NCI-H446 (cell line): ENCODE results near the gene SPATA20.

ENCODE experiments used
- DNase-seq, 2 experiments: peaks; one replicate each; lab custom pipeline; 2025; lab: John Stamatoyannopoulos, UW

Gene SPATA20

DNA sequence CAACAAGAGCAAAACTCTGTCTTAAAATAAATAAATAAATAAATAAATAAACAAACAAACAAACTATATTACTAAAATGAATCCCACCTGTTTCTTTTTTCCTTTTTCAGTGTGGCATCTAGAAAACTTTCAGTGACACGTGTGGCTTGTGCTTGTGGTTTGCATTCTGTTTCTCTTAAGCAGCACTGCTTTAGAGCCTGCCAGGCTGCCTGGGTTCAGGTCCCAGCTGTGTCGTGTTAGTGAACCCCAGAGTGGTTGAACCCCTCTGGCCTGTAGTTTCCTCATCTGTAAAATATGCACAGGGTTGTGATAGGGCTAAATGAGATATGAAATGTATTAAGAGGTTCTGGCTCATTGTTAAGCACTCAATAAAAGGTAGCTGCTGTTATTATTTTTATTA lies 26.5 kb upstream of the SPATA20 start:
- no peak for DNase-seq

GRCh38 chr17:50521514-50521913 lies 25.5 kb upstream of the SPATA20 start:
- DNase-seq, result no peak

GRCh38 chr17:50522766-50523165 lies 24.2 kb upstream of the SPATA20 start:
- DNase-seq, result no peak

DNA sequence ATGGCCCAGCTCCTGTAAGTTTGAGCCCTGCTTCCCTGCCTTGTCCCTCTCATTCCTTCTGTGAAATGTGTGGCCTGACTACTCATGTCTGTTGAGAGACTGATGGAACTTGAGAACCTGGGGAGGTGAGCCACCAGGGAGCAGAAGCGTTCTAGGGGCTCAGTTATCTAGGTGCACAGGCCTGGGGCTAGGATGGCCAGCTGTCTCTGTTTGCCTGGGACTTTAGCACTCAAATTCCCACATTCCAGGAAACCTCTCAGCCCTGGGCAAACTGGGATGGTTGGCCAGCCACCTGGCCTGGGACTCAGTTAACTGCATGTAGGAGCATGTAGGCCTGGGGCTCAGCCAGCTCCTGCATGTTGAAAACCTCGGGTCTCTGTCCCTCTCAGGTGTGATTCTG lies 23.8 kb upstream of the SPATA20 start:
- no peak for DNase-seq

- no peak for DNase-seq
Observed at GRCh38 chr17:50524838-50525237, 22.1 kb upstream of the SPATA20 start.

DNA sequence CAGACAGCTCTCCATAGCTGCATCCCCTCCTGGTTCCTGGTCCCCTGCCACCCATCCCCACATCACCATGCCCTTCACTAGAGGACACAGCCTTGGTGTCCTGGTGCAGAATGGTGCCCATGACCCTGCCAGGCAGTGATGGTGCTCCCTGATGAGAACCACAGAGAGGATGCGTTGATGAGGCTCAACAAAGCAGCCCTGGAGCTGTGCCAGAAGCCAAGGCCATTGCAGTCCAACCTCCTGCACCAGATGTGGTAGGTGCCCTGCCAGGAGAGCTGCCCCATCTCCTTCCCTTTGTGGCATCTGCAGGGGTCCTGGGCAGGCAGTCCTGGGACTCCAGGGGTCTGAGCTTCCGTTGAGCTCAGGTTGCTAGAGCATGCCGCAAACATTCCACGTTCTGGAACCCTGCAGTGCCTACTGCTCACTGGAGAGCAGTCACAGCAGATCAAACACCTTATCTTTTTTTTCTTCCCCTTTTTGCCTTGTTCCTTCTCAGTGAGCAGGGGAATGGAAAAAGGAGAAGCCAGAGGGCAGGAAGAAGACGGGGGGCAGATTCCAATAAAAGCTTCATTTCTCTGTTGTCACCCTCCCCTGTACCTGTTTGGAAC lies 19.7 kb upstream of the SPATA20 start:
- no peak for DNase-seq

- no peak for DNase-seq
Observed at GRCh38 chr17:50527949-50528474, 19.0 kb upstream of the SPATA20 start.

DNA sequence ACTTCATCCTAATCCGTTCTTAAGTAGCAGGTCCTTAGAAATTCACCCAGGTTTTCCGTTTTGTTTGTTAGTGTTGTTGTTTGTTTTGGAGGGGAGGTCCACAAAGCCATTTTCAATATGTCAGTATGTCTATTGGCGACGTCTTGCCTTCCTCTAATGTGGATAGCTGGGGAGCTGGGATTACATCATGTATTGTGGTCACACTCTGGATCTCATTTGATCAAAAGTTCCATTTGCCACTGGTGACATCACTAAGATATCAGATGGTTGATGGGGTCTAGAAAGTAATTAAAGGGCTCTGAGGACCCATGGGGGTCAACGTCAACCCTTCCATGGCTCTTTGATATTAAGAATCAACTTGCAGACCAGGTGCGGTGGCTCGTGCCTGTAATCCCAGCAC lies 17.1 kb upstream of the SPATA20 start:
- DNase-seq, result no peak

- DNase-seq, result no peak
Observed at GRCh38 chr17:50531428-50532025, 15.4 kb upstream of the SPATA20 start.

GRCh38 chr17:50532452-50533024 lies 14.4 kb upstream of the SPATA20 start, which contains the start of gene EPN3:
EPN3 (plus strand) TSS chr17:50532735; CDS start chr17:50536557, 3,822 bp downstream.
- DNase-seq, result no peak

GRCh38 chr17:50533185-50533584 lies 13.8 kb upstream of the SPATA20 start:
- no peak for DNase-seq

DNA sequence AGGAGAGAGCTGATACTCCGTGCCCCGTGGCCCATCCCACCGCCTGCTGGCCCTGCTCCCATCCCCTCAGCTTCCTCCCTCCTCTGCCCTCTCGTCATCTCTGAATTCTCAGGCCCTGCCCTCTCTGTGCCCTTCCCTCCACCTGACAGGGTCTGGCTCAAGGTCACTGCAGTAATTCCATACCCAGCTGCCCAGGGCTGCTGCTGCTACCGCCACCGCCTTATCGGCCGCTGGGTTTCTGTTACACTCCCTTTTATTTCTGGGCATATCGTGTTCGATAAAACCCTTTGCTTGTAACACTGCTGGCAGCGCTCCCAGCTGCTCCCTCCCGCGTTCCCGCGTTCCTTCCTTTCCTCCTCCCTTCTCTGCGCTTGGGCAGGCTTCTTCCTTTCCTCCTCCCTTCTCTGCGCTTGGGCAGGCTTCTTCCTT lies 13.2 kb upstream of the SPATA20 start:
- no peak for DNase-seq

GRCh38 chr17:50534222-50534978 lies 12.6 kb upstream of the SPATA20 start:
- DNase-seq, result no peak

GRCh38 chr17:50534979-50535326 lies 12.0 kb upstream of the SPATA20 start:
- DNase-seq, result no peak

DNA sequence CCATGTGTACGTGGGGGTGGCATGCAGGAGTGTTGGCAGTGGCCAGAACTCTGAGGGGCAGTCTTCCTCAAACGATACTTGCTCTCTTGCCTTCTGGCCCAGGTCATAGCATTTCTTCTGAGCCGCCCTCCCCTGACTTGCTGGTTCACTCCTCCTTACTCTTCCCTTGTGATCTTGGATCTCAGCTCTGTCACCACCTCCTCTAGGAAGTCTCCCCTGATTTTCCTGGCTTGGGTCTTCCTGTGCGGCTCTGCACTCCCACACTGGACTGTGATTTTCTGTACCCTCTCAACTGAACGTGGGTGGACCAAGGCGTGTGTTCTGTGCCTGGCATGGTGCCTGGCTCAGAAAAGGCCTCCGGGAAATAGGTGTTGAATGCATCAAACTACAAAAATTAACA lies 11.6 kb upstream of the SPATA20 start:
- DNase-seq, result no peak

DNA sequence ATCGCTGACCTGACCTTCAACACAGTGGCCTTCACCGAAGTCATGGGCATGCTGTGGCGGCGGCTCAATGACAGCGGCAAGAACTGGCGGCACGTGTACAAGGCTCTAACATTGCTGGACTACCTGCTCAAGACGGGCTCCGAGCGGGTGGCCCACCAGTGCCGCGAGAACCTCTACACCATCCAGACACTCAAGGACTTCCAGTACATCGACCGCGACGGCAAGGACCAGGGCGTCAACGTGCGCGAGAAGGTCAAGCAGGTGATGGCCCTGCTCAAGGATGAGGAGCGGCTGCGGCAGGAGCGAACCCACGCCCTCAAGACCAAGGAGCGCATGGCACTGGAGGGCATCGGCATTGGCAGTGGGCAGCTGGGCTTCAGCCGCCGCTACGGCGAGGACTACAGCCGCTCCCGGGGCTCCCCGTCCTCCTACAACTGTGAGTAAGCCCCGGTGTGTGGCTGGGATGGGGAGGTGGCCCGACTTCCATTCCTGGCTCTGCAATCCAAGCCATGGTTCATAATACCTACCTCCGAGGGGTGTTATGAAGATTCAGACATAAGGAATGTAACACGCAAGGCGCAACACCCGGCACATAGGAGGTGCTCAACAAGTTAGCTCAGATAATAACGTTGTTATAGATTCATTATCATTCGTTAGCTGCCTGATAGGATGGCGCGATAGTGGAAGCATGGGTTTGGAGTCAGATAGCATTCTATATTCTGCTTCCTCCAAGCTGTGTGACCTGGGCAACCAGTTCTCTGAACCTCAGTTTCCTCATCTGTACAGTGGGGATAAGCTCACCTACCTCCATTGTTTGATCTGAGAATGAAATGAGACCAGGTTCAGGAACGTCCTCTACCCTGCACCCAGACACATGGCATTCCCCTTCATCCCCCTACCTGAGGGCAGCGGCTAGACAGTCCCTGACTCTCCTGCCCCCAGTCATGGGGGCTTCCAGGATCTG lies 10.0 kb upstream of the SPATA20 start:
- no peak for DNase-seq

DNA sequence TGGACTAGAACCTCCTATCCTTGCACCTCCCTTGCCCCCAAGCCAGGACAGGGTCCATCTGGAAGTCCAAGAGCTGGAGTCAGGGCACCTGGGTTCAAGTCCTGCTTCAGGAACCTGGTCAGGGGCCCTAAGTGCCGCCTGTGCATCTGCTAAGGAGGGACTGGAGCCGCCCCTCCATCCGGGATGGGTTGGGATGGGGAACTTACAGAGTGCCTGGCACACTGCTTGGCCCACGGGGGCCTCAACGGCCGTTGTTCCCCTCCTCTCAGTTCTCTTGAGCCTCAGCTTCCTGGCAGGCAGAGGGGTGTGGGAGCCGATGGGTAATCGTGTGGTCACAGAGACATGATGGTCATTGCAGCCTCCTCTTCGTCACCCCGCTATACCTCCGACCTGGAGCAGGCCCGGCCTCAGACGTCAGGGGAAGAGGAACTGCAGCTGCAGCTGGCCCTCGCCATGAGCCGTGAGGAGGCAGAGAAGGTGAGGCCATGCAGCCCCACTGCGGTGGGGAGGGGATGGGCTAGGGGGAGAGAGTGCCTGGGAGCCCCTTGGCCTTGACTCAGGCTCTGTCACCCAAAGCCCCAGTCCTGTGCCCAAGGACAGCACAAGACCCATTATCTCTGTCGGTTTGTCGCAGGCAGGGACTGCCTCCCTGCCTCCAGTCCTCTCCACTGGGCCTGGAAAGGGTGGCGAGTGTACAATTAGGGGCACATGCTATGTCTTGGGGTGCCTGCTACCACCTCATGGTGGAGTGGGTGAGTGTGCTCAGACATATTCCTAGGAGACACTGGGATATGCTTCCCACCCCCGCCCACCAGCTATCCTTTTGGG lies 9.0 kb upstream of the SPATA20 start:
- DNase-seq, result no peak

DNA sequence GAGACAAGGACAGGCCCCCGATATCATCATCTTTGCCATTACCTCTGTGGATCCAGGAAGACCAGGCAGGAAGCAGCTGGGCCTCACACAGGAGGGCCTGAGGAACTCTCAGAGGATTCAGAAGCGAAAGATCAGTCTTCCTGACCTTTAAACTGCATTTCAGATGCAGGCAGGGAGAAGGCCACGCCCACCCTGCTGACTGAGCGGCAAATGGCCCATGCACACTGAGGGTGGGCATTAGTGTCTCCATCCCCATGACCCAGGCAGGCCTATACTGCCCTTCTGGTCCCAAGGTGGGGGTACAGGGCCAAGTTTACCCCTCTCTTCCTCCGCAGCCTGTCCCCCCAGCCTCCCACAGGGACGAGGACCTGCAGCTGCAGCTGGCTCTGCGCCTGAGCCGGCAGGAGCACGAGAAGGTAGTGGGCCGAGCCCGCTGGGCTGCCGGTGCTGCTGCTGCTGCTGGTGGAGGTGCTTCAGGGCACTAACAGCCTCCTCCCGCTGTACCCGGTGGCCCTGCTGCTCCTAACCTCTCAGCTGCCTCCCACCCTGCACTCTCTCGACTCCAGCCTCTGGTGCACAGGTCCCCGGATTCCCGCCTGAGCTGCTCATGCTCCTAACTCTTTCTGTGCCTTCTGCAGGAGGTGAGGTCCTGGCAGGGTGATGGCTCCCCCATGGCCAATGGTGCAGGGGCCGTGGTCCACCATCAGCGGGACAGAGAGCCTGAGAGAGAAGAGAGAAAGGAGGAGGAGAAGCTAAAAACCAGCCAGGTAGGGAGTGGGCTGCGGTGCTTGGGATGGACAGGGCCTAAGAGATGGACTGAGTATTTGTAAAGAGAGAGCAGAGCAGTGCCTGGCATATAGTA lies 8.2 kb upstream of the SPATA20 start:
- no peak for DNase-seq

DNA sequence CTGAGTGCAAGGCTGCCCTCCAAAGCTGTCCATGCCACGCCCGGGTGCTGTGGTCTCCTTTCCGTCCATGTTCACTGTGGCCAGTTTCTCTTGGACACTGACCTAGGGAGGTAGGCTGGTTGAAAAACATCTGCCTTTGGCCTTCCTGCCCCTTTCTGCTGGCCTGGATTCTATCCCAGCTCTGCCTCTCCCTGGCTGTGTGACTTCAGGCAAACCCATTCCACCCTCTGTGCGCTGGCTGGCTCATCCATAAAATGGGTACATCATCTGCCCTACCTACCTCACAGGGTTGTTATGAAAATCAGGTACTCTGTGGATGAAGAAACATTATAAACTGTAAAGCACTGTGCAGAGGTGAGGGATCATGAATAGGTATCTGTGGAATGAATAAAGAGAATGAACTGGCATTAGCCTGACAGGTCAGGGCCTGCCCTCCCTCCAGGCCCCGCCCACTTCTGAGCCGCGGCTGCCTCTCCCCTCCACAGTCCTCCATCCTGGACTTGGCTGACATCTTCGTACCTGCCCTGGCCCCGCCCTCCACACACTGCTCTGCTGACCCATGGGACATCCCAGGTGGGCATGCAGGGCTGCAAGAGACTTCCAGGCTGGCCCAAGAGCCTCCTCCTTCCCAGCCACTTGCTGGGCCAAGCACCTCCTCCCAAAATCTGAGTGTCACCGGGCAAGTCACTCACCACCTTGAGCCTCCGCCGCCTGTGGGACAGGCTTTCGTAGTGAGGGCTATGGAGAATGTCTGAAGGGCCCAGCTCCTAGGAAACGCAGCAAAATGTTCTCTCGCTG lies 7.0 kb upstream of the SPATA20 start:
- DNase-seq, result no peak
